Measurements from ENCODE around the gene ADAMTS17.

DNA sequence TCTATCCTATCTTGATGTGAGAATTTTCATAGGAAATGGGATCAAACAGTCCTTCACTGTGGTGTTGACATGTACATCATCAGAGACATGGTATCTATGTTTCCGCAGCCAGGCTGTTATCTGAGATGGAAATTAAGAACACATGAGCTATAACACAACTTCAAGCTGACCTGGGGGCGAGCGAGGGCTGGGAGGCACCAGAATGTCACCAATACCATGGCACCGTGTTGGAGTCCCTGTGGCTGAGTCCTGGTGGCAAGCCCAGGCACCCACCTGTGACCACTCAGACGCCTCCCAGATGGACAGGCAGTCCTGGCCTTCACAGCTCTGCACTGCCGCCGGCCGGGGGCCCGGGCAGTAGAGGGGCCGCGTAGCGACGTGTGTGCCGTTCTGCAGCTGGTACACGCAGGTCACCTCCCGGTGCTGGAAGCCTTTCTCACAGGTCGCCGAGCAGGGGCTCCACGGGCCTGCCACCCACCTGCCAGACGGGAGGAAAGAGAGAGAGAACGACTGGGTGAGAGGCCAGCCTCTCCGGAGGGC lies 344.6 kb downstream of the ADAMTS17 start:
- no peak for TF ChIP-seq POLR2A (IDR thresholded peaks at IDR 0.05)
- TF ChIP-seq, protein P1, sequence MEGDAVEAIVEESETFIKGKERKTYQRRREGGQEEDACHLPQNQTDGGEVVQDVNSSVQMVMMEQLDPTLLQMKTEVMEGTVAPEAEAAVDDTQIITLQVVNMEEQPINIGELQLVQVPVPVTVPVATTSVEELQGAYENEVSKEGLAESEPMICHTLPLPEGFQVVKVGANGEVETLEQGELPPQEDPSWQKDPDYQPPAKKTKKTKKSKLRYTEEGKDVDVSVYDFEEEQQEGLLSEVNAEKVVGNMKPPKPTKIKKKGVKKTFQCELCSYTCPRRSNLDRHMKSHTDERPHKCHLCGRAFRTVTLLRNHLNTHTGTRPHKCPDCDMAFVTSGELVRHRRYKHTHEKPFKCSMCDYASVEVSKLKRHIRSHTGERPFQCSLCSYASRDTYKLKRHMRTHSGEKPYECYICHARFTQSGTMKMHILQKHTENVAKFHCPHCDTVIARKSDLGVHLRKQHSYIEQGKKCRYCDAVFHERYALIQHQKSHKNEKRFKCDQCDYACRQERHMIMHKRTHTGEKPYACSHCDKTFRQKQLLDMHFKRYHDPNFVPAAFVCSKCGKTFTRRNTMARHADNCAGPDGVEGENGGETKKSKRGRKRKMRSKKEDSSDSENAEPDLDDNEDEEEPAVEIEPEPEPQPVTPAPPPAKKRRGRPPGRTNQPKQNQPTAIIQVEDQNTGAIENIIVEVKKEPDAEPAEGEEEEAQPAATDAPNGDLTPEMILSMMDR (IDR thresholded peaks at IDR 0.05), result no peak

All from testis (tissue), 2 donors.